GM21737 (cell line): ENCODE measurements around the gene GSTA5.
"Not testable (repeated sequence)": the region's sequence is repeated elsewhere in the genome, so short reads cannot be mapped to it uniquely, and the experiment has no call there.

Experiments
- ATAC-seq: cut with Tn5 transposase; IDR thresholded peaks from one replicate; pipeline ENCODE4 v1.9.1; 2021; ENCODE audit warnings: mild to moderate bottlenecking, moderate library complexity; ENCODE audit not compliant: unreplicated experiment

Gene GSTA5

DNA sequence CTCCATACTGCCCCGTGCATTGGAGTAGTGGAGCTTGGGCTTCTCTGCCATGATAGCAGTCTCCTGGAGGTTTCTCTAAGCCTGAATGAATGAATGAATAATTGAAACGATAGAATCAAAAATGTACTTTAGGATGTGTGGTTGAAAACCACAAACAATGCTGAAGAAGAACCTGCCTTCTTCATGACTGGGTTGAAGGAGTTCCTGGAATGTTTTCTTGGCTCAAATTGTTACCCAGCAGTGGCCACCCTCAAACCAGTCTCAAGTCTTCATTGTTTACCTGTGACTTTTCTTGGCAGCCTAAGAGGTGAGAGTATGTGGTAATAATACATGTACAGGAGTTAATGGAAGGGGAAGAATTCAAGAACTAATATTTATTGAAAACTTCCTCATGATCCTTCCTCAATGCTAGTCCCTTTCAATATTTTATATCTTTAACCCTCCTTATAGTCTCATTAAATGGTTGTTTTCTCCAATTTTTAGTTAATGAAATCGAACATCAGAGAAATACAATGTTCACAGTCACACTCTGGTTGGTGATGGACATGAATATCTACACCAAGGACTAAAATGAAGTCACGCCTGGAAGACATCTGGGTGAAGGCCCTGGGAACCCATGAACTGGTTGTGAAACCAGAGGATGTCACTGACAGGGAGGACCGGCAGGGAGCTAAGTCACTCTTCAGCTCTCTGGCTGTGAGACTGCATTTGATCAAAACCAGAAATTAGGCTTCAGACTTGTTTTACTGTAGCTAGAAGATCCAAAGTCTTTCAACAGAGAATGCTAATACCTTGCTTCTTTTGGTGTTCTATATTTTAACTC, at the start of gene GSTA5:
TSS of gene GSTA5 (minus strand) at position 51 of the 823 bp plus-strand sequence.
- no peak for ATAC-seq

DNA sequence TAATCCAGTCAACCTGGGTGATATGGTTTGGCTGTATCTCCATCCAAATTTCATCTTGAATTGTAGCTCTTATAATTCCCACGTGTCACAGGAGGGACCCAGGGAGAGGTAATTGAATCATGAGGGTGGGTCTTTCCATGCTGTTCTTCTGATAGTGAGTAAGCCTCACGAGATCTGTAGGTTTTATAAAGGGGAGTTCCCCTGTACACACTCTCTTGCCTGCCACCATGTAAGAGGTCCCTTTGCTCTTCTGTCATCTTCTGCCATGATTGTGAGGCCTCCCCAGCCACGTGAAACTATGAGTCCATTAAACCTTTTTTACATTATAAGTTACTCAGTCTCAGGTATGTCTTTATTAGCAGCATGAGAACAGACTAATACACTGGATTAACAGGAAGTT, 49.4 kb upstream of the GSTA5 start:
- ATAC-seq = no peak

DNA sequence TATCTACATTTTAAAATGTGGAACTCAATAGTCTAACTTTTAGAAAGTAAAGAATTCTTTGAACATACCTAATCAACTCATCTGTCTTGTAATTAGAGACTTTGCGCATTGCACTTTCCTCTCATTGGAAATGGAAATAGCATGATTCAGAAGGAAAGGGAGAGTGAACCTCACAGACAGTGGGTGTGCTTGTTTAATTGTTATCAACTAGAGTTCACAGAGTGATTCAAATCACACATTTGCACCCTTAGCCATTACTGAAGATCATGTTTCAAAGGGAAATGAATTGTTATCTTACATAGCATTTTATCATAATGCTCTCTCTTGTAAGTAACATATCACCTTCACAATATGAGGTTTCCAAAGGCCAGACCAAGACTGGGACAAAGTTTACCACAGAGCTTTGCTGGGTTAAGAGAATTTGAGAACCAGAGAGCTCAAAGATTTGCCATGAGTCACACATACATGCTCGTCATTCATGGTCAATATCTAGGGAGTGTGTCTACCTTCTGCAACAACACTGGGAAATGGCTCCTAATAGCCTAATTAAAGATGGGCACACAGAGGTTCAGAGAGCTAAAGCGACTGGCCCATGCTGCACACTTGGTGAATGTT, 47.4 kb upstream of the GSTA5 start:
- ATAC-seq = no peak

DNA sequence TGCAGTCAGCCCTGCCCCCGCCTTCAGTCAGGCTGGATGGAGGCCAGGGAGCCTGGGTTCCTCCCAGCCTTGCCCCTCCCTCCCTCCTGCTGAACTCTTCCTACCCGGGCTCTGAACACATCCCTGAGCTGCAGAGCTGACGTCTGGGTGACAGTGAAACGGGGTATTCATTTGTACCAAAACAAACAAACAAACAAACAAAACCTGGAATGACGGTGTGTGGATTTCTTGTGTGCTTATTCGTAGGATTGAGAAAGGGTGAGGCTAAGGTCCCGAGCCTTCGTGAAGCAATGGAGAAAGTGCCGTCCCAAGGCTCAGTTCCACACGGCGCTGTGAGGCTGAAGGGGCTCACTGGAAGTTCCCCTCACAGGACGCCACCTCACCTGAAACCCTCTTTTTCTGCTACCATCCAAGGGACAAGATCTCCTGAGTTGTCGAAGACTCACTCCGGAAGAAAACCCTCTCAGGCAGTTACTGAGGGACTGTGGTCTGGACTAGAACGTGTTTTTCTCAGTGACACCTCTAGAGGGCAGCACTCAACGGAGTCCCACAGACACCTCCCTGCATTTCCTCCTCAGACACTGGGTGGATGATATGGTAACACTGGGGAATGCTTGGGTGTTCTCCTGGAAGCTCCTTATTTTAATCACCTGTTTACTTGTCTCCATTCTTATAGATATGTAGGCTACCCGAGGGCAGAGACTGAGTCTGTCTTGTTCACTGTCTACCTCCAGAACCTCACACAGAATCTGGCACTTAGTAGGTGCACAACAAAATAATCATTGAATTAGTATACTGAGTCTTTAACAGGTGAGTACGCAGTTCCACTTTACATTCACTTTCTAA, 41.6 kb upstream of the GSTA5 start:
- peak; percentile 96 for ATAC-seq

DNA sequence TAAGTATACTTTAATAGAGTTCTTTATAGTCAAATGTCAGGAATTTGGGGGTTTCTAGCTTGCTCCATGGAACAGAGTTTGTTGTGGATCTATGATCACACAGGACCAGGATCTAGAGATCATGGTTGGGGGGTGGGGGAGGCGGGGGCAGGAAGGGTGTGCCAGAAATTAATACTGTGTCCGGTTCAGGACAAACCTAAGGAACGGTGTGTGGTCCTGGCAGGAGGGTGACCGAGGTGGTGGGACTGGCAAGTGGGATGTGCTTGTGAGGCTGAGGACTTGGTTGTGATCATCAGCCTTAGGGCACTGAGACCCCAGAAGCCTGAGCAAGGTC, 41.0 kb upstream of the GSTA5 start:
- no peak for ATAC-seq

DNA sequence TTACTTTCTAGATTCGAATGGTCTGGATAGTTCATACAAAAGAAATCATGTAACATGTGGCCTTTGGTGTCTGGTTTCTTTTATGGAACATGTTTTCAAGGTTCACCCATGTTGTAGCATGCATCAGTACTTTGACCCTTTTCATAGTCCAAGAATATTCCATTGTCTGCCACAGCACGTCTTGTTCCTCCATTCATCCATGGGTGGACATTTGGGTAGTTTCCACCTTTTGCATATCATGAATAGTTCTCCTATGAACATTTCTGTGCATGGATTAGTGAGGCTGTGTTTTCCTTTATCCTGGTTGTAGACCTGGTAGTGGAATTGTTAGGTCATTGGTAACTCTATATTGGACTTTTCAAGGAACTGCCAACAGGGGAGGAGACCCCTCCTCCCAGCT, 37.2 kb upstream of the GSTA5 start:
- ATAC-seq = no peak

- no peak for ATAC-seq
Observed at GRCh38 chr6:52877168-52877567, 36.6 kb upstream of the GSTA5 start.

GRCh38 chr6:52876056-52876787, 35.6 kb upstream of the GSTA5 start:
- ATAC-seq = no peak

DNA sequence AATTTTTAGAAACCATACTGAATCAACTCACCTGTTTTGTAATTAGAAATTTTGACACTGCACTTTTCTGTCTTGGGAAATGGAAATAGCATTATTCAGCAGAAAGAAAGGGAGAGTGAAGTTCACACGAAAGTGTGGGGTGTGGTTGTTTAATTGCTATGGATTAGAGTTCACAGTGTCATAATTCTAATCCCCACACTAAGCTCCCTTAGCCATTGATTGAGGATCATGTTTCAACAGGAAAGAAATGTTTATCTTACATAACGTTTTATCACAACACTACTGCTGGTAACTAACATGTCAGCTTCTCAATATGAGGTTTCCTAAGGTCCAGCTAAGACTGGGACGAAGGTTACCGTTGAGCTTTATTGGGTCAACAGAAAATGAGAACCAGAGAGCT, 31.4 kb upstream of the GSTA5 start:
- no peak for ATAC-seq

DNA sequence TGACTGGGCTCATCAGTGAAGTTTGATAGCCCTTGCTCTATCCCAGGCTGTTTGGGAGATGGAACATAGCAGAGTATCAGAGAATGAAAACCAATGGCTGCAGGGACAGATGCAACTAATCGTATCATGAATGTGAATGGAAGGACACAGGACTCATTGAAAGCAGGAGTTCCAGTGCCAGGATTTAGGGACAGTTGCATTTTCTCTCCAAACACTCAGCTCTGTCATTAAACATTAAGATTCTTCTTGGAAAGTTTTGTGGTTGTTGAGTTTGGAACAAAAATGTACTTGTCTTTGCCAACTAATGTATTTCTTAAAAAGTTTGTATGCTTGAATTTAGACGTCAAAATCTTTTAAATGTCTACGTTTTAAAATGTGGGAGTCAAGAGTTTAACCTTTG, 31.0 kb upstream of the GSTA5 start:
- ATAC-seq = no peak

GRCh38 chr6:52870335-52871091, 29.9 kb upstream of the GSTA5 start:
- not testable (repeated sequence) for ATAC-seq

DNA sequence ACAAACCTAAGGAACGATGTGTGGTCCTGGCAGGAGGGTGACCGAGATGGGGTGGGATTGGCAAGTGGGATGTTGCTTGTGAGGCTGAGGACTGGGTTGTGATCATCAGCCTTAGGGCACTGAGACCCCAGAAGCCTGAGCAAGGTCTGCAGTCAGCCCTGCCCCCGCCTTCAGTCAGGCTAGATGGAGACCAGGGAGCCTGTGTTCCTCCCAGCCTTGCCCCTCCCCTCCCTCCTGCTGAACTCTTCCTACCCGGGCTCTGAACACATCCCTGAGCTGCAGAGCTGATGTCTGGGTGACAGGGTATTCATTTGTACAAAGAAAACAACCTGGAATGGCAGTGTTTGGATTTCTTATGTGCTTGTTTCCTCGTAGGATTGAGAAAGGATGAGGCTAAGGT, 28.3 kb upstream of the GSTA5 start:
- not testable (repeated sequence) for ATAC-seq

DNA sequence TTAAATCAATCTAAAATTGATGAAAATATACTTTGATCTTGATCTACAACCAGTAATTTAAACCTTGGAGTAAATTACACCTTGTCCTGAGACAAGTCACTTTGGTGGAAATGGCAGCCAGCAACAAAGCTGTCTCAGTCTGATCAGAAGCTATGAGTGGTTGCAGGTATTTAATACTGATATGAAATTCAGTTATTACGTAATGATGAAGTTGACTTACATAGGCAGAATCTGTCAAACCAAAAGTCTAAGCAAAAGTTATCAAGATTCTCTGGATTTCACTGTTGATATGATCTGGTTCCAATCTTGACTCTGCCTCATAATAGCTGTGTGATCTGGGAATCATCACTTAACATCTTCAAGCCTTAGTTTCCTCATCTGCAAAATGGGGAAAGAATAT, 27.6 kb upstream of the GSTA5 start:
- ATAC-seq = no peak

- not testable (repeated sequence) for ATAC-seq
Observed at GRCh38 chr6:52861151-52861550, 20.5 kb upstream of the GSTA5 start.

GRCh38 chr6:52858416-52858815, 17.8 kb upstream of the GSTA5 start:
- ATAC-seq = no peak

DNA sequence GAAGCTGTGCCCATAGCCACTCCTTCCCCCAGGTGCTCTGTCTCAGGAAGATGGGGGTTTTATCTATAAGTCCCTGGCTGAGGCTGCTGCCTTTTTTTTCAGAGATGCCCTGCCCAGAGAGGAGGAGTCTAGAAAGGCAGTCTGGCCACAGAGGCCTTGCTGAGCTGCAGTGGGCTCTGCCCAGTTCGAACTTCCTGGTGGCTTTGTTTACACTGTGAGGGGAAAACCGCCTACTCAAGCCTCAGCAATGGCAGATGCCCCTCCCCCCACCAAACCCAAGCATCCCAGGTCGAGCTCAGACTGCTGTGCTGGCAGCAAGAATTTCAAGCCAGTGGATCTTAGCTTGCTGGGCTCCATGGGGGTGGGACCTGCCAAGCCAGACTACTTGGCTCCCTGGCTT, 15.5 kb upstream of the GSTA5 start:
- ATAC-seq = not testable (repeated sequence)

DNA sequence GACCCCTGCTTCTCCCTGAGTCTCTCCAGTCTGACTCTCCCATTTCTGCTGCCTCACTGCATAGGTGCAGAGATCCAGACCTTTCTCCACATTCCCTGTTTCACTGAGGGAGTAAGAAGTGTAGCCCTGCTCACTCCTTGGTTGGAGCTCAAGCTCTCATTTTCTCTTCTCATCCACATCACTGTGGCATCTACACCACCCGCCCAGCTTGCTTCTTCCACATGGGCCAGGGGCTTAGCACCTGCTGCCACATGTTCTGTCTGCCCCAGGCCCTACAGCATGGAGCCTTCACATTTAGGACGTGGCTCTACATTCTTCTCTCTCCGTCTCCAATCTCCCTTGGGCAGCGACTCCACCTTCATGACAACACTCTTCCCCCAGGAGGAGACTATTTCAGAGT, 8.5 kb upstream of the GSTA5 start:
- ATAC-seq = no peak

- ATAC-seq = no peak
Observed at GRCh38 chr6:52846002-52846401, 5.4 kb upstream of the GSTA5 start.

GRCh38 chr6:52843605-52844004, 3.0 kb upstream of the GSTA5 start:
- ATAC-seq = no peak
